NAMALWA (cell line): ENCODE measurements around the gene KIT.
"Not testable (repeated sequence)": the region's sequence is repeated elsewhere in the genome, so short reads cannot be mapped to it uniquely, and the experiment has no call there.

Source experiments
- DNase-seq: peaks from one replicate; pipeline ENCODE4 v3.0.0-alpha.2; 2015; ENCODE audit warnings: low spot score

The KIT gene

DNA sequence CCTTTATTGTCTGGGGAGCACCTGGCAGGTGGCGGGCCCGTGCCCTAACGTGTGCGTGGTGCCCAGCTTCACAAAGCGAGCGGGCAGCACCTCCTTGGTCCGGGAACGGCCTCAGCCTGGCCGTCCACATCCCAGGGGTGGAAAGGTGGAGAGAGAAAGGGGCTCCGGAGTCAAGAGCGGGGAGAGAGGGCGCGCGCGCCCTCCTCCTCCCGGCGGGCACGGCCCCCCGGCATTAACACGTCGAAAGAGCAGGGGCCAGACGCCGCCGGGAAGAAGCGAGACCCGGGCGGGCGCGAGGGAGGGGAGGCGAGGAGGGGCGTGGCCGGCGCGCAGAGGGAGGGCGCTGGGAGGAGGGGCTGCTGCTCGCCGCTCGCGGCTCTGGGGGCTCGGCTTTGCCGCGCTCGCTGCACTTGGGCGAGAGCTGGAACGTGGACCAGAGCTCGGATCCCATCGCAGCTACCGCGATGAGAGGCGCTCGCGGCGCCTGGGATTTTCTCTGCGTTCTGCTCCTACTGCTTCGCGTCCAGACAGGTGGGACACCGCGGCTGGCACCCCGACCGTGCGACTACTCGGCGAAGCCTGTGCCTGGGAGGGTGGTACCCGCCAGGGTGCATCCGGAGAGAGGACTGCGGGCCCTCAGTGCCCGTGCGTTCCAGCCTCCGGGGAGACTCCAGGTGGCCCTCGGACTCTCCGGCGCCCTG lies at the start of gene KIT:
Gene KIT (plus strand): TSS at position 407 of the 701 bp plus-strand sequence. CDS start 58 bp downstream, at position 465.
- no peak for DNase-seq

DNA sequence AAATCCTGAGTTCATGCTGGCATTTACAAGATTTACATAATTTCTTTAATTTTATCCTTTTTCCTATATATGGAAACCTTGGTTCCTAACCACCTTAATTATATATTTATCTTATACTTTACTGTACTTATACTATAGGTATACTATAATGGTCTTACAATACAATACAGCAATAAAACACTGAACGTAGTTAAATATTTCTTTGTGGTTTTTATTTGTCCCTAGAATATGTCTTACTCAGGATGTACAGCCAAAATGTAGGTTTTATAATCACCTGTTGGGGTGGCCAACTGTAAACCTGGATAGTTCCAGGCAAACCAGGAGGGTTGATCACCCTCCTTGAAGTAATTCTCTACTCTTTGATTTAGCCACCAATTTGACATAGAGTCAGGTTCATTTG lies 48.4 kb upstream of the KIT start:
- no peak for DNase-seq

DNA sequence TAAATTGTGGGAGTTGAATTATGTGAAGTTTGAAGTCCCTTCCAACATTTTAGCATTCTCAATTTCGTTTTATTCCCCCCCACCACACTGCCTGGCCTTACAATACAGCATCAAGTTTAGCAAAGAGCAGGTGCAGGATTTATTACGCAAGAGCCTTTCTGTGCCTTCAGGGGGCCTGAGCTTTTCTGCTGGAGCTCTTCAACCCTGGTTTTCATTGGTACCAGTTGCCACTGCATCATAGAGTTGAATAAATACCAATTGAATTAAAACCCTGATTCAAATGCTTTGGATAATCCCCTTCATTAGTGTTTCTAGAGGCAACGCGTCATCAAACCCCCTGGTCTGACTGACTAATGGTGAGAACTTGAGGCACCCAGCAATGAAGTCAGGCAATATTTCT lies 43.6 kb upstream of the KIT start:
- DNase-seq: no peak

DNA sequence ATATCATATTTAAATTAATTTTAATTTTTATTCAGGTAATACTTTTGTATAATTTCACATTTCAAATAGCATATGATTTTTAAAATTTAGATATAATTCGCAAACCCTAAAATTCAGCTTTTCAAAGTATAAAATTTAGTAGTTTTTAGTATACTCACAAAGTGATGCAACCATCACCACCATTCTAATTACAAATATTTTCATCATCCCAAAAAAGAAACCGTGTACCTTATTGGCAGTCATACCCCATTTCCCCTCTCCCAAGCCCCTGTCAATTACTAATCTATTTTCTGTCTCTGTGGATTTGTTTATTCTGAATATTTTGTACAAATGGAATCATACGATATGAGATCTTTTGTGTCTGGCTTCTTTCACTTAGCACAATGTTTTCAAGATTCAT lies 37.0 kb upstream of the KIT start:
- no peak for DNase-seq

DNA sequence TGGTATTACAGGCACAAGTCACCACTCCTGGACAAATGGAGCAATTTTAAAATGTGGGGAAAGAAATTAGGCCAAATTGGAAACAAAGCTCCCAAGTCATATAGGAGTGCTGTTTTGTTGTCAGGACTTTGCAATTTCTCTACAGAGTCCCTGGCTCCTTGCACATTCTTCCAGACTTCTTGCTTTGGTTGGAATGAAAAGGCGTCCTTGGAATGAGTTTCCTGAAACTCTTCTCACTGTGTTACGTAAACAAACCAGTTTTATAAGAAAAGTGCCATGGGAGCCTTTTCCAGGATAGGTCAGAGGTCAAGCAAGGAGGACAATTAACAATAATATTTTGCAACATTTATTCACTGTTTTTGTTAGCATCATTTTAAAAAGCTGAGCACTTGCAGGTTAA lies 32.4 kb upstream of the KIT start:
- DNase-seq: no peak

DNA sequence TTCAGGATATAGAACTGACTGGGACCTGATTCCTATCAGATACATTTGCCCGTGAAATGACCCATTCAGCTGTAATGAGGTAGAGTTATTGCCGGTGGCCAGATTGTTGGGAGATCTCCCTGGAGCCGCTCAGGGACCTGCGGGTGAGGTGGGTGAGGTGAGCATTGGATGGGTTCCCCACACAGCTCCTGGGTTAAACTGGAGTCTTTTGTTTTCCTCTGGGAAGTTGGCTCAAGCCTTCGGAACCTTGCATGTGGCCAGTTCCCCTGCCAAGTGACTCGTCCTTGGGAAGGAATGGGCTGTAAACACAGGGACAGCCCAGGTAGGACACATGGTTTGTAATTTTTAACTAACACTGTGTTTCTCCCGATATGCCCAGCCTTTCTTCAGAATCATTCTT lies 31.6 kb upstream of the KIT start:
- DNase-seq: no peak

DNA sequence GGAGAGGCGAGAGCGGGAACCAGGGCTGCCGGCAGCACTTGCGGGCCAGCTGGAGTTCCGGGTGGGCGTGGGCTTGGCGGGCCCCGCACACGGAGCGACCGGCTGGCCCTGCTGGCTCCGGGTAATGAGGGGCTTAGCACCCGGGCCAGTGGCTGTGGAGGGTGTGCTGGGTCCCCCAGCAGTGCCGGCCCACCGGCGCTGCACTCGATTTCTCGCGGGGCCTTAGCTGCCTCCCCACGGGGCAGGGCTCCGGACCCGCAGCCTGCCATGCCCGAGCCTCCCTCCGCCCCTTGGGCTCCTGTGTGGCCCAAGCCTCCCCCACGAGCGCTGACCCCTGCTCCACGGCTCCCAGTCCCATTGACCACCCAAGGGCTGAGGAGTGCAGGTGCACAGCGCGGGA lies 25.2 kb upstream of the KIT start:
- DNase-seq: no peak

DNA sequence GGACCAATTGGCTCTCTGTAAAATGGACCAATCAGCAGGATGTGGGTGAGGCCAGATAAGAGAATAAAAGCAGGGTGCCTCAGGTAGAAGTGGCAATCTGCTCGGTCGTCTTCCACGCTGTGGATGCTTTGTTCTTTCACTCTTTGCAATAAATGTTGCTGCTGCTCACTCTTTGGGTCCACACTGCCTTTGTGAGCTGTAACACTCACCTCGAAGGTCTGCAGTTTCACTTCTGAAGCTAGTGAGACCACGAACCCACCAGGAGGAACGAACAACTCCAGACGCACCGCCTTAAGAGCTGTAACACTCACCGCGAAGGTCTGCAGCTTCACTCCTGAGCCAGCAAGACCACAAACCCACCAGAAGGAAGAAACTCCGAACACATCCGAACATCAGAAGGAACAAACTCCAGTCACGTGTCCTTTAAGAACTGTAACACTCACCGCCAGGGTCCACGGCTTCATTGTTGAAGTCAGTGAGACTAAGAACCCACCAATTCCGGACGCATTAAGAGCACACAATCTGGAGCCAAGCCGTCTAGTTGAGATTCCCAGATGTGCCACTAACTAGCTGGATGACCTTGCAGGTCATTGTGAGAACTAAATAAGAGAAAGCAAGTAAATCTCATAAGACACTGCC lies 24.5 kb upstream of the KIT start:
- not testable (repeated sequence) for DNase-seq

DNA sequence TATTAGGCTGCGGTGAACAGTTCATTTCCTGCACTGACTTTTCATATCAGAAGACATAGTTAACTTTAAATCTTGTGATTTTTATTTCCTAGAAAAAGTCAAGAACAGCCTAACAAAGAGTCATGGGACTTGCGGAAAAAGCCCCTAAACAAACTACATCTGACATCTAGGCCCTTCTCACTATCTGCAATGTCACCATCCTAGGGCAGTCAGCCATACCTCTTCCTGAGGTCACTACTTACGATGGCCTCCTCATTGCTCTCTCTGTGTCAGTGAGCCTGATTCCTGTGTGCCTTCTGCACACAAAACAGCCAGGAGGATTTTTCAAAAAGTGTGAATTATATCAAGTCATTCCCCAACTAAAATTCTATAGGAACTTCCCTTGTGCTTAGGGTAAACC lies 22.4 kb upstream of the KIT start:
- DNase-seq: no peak

DNA sequence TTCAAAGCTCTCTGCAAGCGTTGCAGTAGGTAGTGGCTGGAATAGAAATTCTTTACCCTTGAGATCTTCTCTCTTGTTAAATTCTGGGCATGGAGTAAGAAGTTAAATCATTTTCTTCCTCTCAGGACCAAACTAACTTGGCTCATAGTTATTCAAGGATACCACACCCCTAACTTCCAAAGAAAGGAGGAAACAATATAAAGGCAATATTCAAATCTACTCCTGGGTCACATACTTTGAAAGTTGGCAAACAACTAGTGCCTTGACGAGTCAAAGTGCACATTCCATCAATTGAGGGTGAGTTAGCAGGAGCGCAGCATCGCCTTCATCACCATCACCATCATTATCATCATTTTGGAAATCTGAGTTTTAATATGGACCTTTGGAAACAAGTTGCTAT lies 20.4 kb upstream of the KIT start:
- no peak for DNase-seq

DNA sequence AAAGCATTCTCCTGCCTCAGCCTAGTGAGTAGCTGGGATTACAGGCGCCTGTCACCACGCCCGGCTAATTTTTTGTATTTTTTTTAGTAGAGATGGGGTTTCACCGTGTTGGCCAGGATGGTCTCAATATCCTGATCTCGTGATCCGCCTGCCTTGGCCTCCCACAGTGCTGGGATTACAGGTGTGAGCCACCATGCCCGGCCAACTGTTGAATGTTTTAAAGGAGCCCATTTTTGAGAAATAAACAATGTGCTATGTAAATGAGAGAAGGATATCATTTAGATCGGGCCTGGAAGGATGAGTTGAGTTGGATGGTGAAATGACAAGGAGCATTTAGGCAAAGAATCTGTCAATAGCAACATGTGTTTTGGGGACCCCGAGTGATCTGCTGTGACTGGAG lies 16.7 kb upstream of the KIT start:
- DNase-seq: not testable (repeated sequence)

DNA sequence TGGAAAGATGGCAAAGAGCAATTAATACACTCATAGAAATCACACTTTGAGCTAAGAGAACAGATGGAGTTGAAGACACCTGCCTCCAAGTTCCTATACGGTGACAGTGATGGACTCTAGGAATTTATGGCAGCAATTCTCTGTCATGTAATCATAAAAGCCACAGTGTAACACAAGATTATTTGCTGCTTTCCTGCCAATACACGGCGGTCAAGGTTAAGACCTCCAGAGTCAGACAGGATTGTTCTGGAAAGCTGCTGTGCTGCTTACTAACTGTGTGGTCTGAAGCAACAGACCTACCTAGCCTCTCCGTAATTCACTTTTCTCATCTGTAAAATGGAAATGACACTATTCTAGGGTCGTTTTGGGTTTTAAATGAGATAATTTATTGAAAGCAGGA lies 14.6 kb upstream of the KIT start:
- DNase-seq: no peak

DNA sequence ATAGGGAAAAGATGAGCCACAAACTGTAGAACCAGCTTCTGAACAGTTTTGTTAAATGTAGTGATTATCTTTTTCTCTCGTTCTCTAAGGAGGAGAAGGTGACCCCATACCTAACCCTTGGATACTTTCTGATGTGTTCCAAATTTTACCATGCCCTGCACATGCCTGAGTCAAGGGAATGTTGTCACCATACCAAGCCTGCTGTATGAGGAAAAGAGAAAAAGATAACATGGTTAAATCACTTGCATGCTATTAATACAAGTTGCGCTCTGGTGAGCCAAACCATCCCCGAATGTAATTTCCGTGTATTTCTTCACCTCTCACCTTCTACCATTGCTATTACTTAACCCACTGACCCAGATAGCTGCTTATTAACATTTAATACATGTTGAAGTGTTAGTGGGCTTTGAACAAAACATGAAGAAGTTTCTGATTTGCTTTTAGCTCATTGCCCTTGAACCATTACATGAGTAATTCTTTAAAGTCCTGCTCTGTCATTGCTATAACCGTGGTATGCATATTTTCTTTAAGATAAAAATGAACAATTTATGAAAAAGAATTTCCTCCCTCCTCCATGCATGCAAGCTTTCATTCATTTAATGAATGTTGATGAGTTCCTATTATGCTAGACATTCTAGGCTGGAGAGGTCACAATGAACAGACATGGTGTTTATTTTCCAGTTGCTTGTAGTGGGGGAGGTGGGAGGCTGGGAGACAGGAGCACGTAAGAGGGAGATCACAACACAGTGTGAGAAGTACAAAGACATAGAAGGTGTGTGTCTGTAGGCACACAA lies 13.6 kb upstream of the KIT start:
- no peak for DNase-seq

DNA sequence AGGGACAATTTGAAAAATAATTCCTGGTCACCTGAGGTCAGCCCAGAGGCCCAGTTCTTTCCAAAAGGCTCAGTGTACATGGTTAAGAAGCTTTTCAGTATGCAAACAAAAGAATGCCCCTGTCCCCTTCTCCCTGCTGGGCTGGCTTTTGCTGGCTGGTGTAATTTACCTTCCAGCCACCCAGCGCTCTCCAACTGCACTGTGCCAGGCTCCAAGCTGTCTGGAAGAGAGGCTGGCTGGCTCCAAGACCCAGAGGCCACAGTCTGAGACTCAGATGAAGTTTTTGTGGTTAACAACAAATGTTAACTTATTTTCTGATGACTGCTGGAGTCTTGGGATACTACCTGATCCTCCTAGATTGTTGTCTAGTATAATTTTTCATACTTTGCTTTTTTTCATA lies 11.9 kb upstream of the KIT start:
- no peak for DNase-seq

DNA sequence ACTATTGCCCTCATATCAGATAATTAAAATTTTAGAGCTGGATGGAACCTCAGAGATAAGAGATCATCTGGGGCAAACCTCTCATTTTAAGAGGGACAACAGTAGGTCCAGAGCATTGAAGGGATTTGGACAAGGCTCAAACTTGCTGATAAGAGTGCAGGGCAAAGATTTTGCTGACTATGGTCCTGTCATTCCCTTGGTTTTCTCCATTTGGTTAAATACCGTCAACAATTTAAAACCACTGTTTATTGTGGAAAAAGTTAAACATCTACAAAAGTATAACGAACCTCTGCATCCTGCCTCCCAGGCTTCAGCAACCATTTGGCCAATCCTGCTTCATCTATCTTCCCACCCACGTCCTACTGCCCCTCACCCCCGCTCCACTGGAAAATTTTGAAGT lies 10.7 kb upstream of the KIT start:
- DNase-seq: no peak

DNA sequence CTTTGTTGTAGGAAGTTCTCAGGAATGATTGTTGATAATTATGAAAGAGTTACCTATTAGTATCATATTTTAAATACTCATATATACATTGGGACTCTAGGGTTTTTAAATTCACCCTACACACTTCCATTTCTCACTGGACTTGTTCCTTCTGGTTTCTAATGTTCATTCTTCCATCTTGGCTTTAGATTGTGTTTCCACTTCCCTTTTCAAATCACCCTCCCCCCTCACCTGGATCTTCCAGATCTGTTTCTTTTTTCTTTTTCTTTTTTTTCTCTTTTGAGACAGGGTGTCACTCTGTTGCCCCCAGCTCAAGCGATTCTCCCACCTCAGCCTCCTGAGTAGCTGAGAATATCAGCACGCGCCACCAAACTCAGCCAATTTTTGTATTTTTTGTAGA lies 6.7 kb upstream of the KIT start:
- DNase-seq: no peak

DNA sequence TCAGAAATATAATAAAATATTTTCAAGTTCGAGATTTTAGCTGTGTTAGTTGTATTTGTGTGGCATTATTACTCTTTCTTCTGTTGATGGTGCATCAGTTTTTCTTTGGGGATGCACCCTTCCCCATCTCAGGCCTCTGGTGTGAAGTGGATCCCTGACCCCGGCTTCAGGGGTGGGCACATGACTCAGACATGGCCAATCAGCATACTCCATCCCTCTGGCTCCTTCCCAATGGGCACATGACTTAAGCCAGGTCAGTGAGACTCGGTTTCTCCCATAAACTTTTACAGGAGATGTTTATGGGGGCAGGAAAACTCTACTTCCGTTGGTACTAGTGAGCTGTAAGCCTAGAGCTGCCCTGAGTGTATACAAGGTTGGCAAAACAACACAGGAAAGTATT lies 3.0 kb upstream of the KIT start:
- no peak for DNase-seq

DNA sequence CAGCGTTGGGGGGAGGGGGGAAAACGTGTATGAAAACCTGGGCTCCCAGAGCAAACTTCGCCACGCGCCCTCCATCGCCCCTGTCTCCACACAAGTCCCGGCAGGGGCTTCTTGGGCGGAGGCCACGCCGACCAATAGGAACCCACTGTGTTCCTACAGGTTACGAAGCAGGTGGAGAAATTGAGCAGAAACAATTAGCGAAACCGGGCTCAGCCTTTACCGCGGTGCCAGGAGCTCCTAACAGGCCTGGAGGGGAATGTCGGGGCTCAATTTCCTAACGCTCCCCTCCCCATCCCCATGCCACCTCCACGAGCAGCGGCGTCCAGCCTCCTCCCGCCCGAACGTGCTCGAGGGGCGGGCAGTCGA lies 589 bp upstream of the KIT start:
- DNase-seq: no peak

DNA sequence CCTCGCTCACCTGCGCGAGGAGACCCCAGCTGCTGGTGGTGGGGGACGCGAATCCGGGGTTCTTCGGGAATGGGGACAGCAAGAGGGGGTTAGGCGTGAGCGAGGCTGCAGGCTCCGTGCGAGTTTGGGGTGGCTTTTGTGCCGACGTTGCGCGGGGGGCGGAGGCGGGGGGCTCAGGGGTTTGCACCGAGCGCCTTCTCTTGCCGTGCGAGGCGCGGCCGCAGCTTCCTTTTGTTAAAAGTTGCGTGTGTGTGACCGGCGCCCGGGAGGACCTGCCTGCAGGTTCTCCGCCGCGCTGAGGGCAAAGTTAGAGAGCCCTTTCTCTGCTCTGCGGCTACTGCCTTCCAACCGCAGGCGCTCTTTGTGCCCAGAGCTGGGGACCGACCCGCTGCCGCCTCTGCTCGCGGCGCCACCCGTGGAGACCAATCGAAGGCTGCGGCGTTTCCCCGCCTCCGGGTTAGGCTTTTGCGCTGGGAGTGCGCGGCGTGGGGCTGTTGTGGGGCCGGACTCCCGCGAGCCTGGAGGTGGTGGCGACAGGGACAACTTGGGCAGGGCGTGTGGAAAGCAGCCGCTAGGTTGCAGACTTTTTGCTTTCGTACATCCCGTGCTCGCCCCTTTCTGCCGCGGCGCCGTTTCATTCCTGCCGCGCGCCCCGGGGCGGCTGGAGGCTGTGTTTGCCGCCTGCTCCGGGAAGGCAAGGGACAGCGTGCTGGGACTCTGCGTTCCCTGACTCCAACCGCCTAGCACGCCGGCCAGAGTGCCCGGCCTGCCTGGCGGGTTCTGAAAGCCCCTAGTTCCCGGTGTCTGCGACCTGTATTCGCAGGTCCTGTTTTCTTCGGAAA lies 716 bp downstream of the KIT start:
- no peak for DNase-seq

DNA sequence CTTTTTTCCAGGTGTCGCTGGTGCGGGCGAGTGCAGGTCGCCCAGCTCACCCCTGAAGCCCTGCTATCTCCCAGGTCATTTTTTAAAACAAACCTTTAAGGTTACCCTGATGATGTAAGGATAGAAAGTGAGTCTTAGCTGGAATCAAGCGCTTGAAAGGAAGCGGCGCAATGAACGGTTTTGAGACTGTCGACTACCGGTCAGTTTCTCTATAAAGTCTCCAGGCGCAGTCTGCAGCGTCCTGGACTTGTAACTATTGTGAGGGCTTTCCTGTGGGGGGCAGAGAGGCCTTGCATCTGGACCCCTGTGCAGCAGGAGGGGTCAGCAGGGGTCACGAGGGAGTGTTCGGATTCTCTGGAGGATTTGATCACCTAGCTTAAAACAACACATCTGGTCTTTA lies 1.6 kb downstream of the KIT start:
- DNase-seq: no peak

DNA sequence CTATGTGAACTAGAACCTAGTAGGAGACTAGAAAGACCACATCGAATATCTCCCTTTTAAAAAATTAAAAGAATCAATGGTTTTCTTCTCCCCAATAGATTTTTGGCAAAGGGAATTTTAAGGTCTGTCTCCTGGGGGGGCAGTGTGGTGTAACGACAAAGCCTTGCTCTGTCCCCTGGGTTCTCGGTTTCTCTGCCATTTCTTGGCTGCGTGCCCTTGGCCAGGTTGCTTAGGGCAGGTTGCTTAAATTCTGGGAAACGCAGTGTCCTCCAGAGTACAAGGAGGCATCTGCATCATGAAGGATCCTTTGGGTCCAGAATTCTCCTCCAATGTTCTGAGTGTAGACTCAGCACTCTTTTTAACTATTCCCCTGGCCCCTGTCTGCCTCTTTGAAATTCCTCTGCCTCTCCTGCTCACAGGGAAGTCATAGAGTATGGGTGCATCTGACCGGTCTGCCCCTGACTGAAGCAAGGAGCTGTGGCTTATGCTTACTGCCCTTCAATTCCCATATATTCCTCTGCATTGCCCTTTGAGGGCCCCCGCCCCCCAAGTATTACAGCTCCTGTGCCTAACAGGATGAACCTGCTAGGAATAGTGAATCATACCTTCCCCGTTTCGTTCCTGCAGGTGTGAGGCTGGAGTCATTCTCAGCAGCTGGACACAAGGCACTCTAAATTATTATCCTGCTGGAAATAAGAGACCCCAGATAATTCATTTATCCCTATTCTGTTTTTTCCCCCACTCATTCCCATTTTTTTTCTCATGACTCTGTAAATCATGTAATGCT lies 2.2 kb downstream of the KIT start:
- no peak for DNase-seq

DNA sequence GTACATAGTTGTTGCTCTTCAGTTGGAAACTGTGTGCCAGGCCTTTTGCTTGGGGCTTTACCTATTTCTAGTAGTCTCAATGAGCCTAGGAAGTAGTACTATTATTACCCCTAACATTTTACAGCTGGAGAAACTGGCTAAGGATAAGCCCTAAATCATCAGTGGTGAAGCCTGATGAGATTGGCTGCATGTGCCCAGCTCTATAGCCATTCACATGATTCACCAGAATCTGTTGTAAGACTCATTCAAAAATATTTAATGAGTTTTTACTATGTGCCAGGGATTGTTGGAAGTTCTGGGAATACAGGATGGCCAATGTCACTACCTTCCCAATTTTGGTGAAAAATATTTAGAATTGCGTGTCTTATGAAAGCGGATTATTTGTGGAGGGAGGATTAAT lies 2.8 kb downstream of the KIT start:
- DNase-seq: no peak
